GM23248 (cell line): ENCODE results near the gene BACE1-AS.

ENCODE experiments used
- EZH2 ChIP-seq: fragments of 200-600 bp; sonication (generic); IDR thresholded peaks from 2 replicates; pipeline ENCODE4 v1.6.1; 2018; ENCODE audit warnings: antibody characterized with exemption, mild to moderate bottlenecking; ENCODE audit not compliant: insufficient read depth, poor library complexity, severe bottlenecking
- EZH2phosphoT487 ChIP-seq: fragments of 200-600 bp; sonication (generic); IDR thresholded peaks from 2 replicates; pipeline ENCODE4 v1.6.1; 2018; ENCODE audit warnings: antibody characterized with exemption, moderate library complexity, mild to moderate bottlenecking, low read depth; ENCODE audit not compliant: insufficient read depth

GRCh38 chr11:117303646-117304315 lies 12.6 kb downstream of the BACE1-AS start:
- TF ChIP-seq EZH2 = no peak
- TF ChIP-seq EZH2phosphoT487 = no peak
